DND-41 (cell line): ENCODE measurements around the gene TMPRSS15.

Experiments
- ATAC-seq: fragments of 200-7000 bp; cut with Tn5 transposase; 3 replicates; pipeline ENCODE4 v1.9.1; 2021; ENCODE audit warnings: low read depth; ENCODE audit not compliant: insufficient read depth
- DNase-seq: peaks from one replicate; pipeline ENCODE4 v3.0.0-alpha.2; 2020
- H2AFZ ChIP-seq: 2 replicates; pipeline ENCODE4 v1.6.0; 2012; ENCODE audit warnings: low read depth, low read length
- H3K27ac ChIP-seq: 2 replicates; pipeline ENCODE4 v1.5.1; 2012; ENCODE audit warnings: low read length, inconsistent platforms
- H3K27me3 ChIP-seq: fragments of 200-600 bp; sonication (generic); 2 replicates; pipeline ENCODE4 v1.6.0; 2012; ENCODE audit warnings: low read length, mild to moderate bottlenecking, inconsistent platforms; ENCODE audit not compliant: insufficient read depth, poor library complexity
- H3K36me3 ChIP-seq: 2 replicates; pipeline ENCODE4 v1.5.1; 2012; ENCODE audit warnings: low read length, inconsistent platforms; ENCODE audit not compliant: insufficient read depth
- H3K4me1 ChIP-seq: 2 replicates; pipeline ENCODE4 v1.5.1; 2012; ENCODE audit warnings: mild to moderate bottlenecking, low read length; ENCODE audit not compliant: insufficient read depth
- H3K4me2 ChIP-seq: 2 replicates; pipeline ENCODE4 v1.6.0; 2012; ENCODE audit warnings: mild to moderate bottlenecking, moderate library complexity, low read length, inconsistent platforms; ENCODE audit not compliant: insufficient read depth
- H3K4me3 ChIP-seq, 2 experiments: fragments of 200-600 bp in 1 of 2; shearing (Covaris generic) in 1 of 2; 2 replicates each; pipeline ENCODE4 v1.5.1; 2012 to 2016; ENCODE audit warnings: inconsistent platforms in 2 of 2, low read length in 2 of 2, mild to moderate bottlenecking in 2 of 2, low read depth in 1 of 2, moderate library complexity in 1 of 2
- H3K79me2 ChIP-seq: 2 replicates; pipeline ENCODE4 v1.6.0; 2012; ENCODE audit warnings: low read length, inconsistent platforms; ENCODE audit not compliant: insufficient read depth
- H3K9ac ChIP-seq: 2 replicates; pipeline ENCODE4 v1.6.0; 2012; ENCODE audit warnings: low read depth, mild to moderate bottlenecking, inconsistent platforms, low read length, moderate library complexity
- H3K9me3 ChIP-seq: 2 replicates; pipeline ENCODE4 v1.5.1; 2012; ENCODE audit warnings: low read length, moderate library complexity, mild to moderate bottlenecking, inconsistent platforms; ENCODE audit not compliant: insufficient read depth, severe bottlenecking
- H4K20me1 ChIP-seq: 2 replicates; pipeline ENCODE4 v1.6.0; 2012; ENCODE audit warnings: low read length; ENCODE audit not compliant: insufficient read depth
- EZH2 ChIP-seq: IDR thresholded peaks from 3 replicates; pipeline ENCODE4 v1.6.1; 2012; ENCODE audit warnings: borderline replicate concordance, low read depth, mild to moderate bottlenecking, moderate library complexity, low read length, inconsistent platforms; ENCODE audit not compliant: severe bottlenecking
- TF ChIP-seq, protein P1 (sequence below): IDR thresholded peaks from 2 replicates; pipeline ENCODE4 v1.5.1; 2012; ENCODE audit warnings: borderline replicate concordance, low read length, moderate library complexity, mild to moderate bottlenecking; ENCODE audit not compliant: poor library complexity, severe bottlenecking; ENCODE audit errors: extremely low read depth

Gene TMPRSS15

GRCh38 chr21:18318156-18318555, 85.4 kb downstream of the TMPRSS15 start:
- ATAC-seq (no peak), DNase-seq (no peak)
- H3K27me3 ChIP-seq = no peaks in the 10 kb centered on the region
- H3K9me3 ChIP-seq = no peaks in the 10 kb centered on the region
- H3K27ac ChIP-seq = no peak overlapping the region
- H3K4me2 ChIP-seq = no peak overlapping the region
- no peaks in the 10 kb centered on the region for H3K36me3 ChIP-seq
- no peaks in the 10 kb centered on the region for H3K4me1 ChIP-seq
- no peak overlapping the region for H3K4me3 ChIP-seq
- no peaks in the 10 kb centered on the region for H4K20me1 ChIP-seq
- no peak overlapping the region for H2AFZ ChIP-seq
- no peak overlapping the region for H3K9ac ChIP-seq
- TF ChIP-seq, protein P1, sequence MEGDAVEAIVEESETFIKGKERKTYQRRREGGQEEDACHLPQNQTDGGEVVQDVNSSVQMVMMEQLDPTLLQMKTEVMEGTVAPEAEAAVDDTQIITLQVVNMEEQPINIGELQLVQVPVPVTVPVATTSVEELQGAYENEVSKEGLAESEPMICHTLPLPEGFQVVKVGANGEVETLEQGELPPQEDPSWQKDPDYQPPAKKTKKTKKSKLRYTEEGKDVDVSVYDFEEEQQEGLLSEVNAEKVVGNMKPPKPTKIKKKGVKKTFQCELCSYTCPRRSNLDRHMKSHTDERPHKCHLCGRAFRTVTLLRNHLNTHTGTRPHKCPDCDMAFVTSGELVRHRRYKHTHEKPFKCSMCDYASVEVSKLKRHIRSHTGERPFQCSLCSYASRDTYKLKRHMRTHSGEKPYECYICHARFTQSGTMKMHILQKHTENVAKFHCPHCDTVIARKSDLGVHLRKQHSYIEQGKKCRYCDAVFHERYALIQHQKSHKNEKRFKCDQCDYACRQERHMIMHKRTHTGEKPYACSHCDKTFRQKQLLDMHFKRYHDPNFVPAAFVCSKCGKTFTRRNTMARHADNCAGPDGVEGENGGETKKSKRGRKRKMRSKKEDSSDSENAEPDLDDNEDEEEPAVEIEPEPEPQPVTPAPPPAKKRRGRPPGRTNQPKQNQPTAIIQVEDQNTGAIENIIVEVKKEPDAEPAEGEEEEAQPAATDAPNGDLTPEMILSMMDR = no peak
- TF ChIP-seq EZH2 = no peak
- H3K79me2 ChIP-seq = no peaks in the 10 kb centered on the region

- H3K4me3 ChIP-seq = no peak overlapping the region
- H3K9ac ChIP-seq = no peak overlapping the region
- ATAC-seq (no peak), DNase-seq (no peak)
- H3K9me3 ChIP-seq = no peaks in the 10 kb centered on the region
- H3K4me2 ChIP-seq = no peak overlapping the region
- no peak overlapping the region for H2AFZ ChIP-seq
- no peaks in the 10 kb centered on the region for H3K27me3 ChIP-seq
- H3K79me2 ChIP-seq = no peaks in the 10 kb centered on the region
- no peak for TF ChIP-seq EZH2
- TF ChIP-seq, protein P1 = no peak
- H3K4me1 ChIP-seq = no peaks in the 10 kb centered on the region
- no peaks in the 10 kb centered on the region for H3K36me3 ChIP-seq
- H3K27ac ChIP-seq = no peak overlapping the region
- H4K20me1 ChIP-seq = no peaks in the 10 kb centered on the region
Measured at GRCh38 chr21:18298228-18298627, 105.4 kb downstream of the TMPRSS15 start.

DNA sequence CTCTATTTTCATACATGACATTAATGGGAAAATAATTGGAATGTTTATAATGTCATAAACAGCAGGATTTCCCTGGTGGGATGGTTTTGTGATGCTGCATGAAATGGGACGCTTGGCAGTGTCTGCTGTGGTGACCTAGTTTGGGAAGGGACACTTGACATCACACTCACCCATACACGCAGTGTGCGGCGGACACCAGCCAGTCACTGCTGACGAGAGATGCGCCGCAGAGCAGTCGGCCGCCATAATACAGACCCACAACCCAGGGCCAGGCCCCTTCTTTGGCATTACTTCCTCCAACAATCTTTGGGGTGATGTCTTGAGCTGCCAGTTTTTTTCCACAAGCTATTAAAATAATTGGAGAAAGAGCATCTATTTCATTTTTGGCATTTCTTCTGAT, 109.5 kb downstream of the TMPRSS15 start:
- no peak overlapping the region for H3K9ac ChIP-seq
- ATAC-seq (no peak), DNase-seq (no peak)

More for the DNA sequence above, 109.5 kb downstream of the TMPRSS15 start:
- H3K79me2 ChIP-seq = no peaks in the 10 kb centered on the region
- no peaks in the 10 kb centered on the region for H3K36me3 ChIP-seq
- no peak overlapping the region for H3K4me3 ChIP-seq
- TF ChIP-seq EZH2 = no peak
- TF ChIP-seq, protein P1 = no peak
- H3K9me3 ChIP-seq = no peaks in the 10 kb centered on the region
- no peaks in the 10 kb centered on the region for H3K27me3 ChIP-seq
- no peak overlapping the region for H3K4me2 ChIP-seq
- H4K20me1 ChIP-seq = no peaks in the 10 kb centered on the region
- no peaks in the 10 kb centered on the region for H3K4me1 ChIP-seq
- no peak overlapping the region for H3K27ac ChIP-seq
- H2AFZ ChIP-seq = no peak overlapping the region
